K562 (cell line): ENCODE measurements around the gene SCYL1. TPM values are rescaled to one million over a fixed set of nuclear protein-coding genes. Genes with fewer than 3 reads are reported as not detected.

Experiments used
- ATAC-seq: fragments of 200-7000 bp; cut with Tn5 transposase; 3 replicates; pipeline ENCODE4 v1.9.1; 2020; ENCODE audit warnings: moderate library complexity
- BruUV-seq: library from RNA; stranded (reverse); fragments of 400-500 nt; replicated peaks from 2 replicates; lab custom pipeline; 2021; lab: Mats Ljungman, UMichigan
- CTCF ChIA-PET: fragments of 300-600 bp; formaldehyde crosslinking; extraction: SDS; loops from one replicate; lab custom pipeline; 2021; ENCODE audit warnings: low intra/inter-chr PET ratio; lab: Yijun Ruan, JAX
- POLR2A ChIA-PET: fragments of 300-600, 350-650 bp; sonication (Branson Sonifier 250); formaldehyde crosslinking; extraction: SDS; loops from one replicate; lab custom pipeline; 2021; ENCODE audit warnings: antibody characterized with exemption, inconsistent platforms; lab: Yijun Ruan, JAX
- DNase-seq, 4 experiments: peaks; one replicate each; pipeline versions ENCODE4 v3.0.0 to v3.0.0-alpha.2; 2011 to 2018; ENCODE audit warnings: low spot score in 3 of 4, mixed read lengths in 3 of 4; ENCODE audit errors: extremely low read depth in 1 of 4
- FAIRE-seq: peaks from 2 replicates; lab custom pipeline; 2011; peaks lifted over from hg19 to GRCh38; lab: Jason Lieb, UNC
- H2AFZ ChIP-seq: 2 replicates; pipeline ENCODE4 v1.6.0; 2011; ENCODE audit warnings: low read depth, low read length, control low read depth, inconsistent platforms
- H3K27ac ChIP-seq: fragments of 200-600 bp; 3 replicates; pipeline ENCODE4 v1.8.0; 2011; ENCODE audit warnings: low read depth, mild to moderate bottlenecking, control low read depth, inconsistent platforms, low read length, moderate library complexity, mixed read lengths; ENCODE audit errors: extremely low read depth
- H3K27me3 ChIP-seq, 2 experiments: fragments of 300-600 bp in 1 of 2; 2 replicates in 1 of 2; 3 replicates in 1 of 2; pipeline versions ENCODE4 v1.6.0 to v1.8.0; 2011; ENCODE audit warnings: inconsistent platforms in 2 of 2, low read length in 2 of 2, mild to moderate bottlenecking in 1 of 2, mixed read lengths in 1 of 2, moderate library complexity in 1 of 2; ENCODE audit not compliant: control insufficient read depth in 2 of 2, insufficient read depth in 2 of 2
- H3K36me3 ChIP-seq: fragments of 300-600 bp; 3 replicates; pipeline ENCODE4 v1.8.0; 2011; ENCODE audit warnings: mild to moderate bottlenecking, low read length, inconsistent platforms; ENCODE audit not compliant: control insufficient read depth, insufficient read depth
- H3K4me1 ChIP-seq, 2 experiments: fragments of 200-600 bp in 1 of 2; replicated peaks in 1 of 2; 2 replicates in 1 of 2; 3 replicates in 1 of 2; pipeline versions ENCODE4 v1.5.1 to v1.8.0; 2011; ENCODE audit warnings: inconsistent platforms in 2 of 2, low read length in 2 of 2, mild to moderate bottlenecking in 1 of 2, mixed read lengths in 1 of 2, moderate library complexity in 1 of 2; ENCODE audit not compliant: control insufficient read depth in 2 of 2, insufficient read depth in 2 of 2
- H3K4me2 ChIP-seq: 2 replicates; pipeline ENCODE4 v1.6.1; 2011; ENCODE audit warnings: low read length, control low read depth, inconsistent platforms, mixed read lengths; ENCODE audit not compliant: insufficient read depth
- H3K4me3 ChIP-seq: fragments of 200-600 bp; sonication (generic), shearing (Covaris generic); 2 replicates; pipeline ENCODE4 v1.5.1; 2016; ENCODE audit warnings: control low read depth, inconsistent platforms
- H3K79me2 ChIP-seq: fragments of 200-600 bp; 3 replicates; pipeline ENCODE4 v1.8.0; 2011; ENCODE audit warnings: low read length, inconsistent platforms; ENCODE audit not compliant: control insufficient read depth, insufficient read depth
- H3K9ac ChIP-seq, 2 experiments: 2 replicates each; pipeline versions ENCODE4 v1.6.0 to v1.6.1; 2011; ENCODE audit warnings: low read depth in 2 of 2, low read length in 2 of 2, control low read depth in 1 of 2, inconsistent platforms in 1 of 2, mild to moderate bottlenecking in 1 of 2, mixed read lengths in 1 of 2; ENCODE audit not compliant: insufficient read depth in 1 of 2
- H3K9me1 ChIP-seq: one replicate; pipeline ENCODE4 v1.6.0; 2011; ENCODE audit warnings: inconsistent platforms, mild to moderate bottlenecking, low read length, moderate library complexity; ENCODE audit not compliant: control insufficient read depth, insufficient read depth
- H3K9me3 ChIP-seq: replicated peaks from 2 replicates; pipeline ENCODE4 v1.5.1; 2011; ENCODE audit warnings: low read depth, low read length, inconsistent platforms; ENCODE audit not compliant: control insufficient read depth, insufficient read depth
- H4K20me1 ChIP-seq: replicated peaks from 2 replicates; pipeline ENCODE4 v1.6.1; 2011; ENCODE audit warnings: low read length, inconsistent platforms, mixed read lengths; ENCODE audit not compliant: control insufficient read depth, insufficient read depth
- BRD4 ChIP-seq: fragments of 200-600 bp; sonication (generic); IDR thresholded peaks from 2 replicates; pipeline ENCODE4 v1.6.1; 2017; ENCODE audit warnings: inconsistent platforms
- DIDO1 ChIP-seq: fragments of 450-650 bp; IDR thresholded peaks from 2 replicates; pipeline ENCODE4 v1.6.1; 2016; ENCODE audit warnings: low read depth, missing biosample characterization, missing genetic modification characterization
- FOXJ2 ChIP-seq: fragments of 200-800 bp; sonication (Bioruptor generic); IDR thresholded peaks from 2 replicates; pipeline ENCODE4 v1.6.1; 2016; ENCODE audit warnings: missing genetic modification characterization, missing compliant biosample characterization
- HEY1 ChIP-seq: fragments of 250-450 bp; sonication (Bioruptor Pico); IDR thresholded peaks from 2 replicates; pipeline ENCODE4 v1.5.0; 2020; ENCODE audit warnings: mild to moderate bottlenecking, moderate library complexity, borderline replicate concordance
- HOXB6 ChIP-seq: fragments of 250-450 bp; sonication (Bioruptor Pico); IDR thresholded peaks from 2 replicates; pipeline ENCODE4 v1.5.1; 2022; ENCODE audit warnings: mild to moderate bottlenecking, borderline replicate concordance
- MXI1 ChIP-seq: IDR thresholded peaks from 2 replicates; pipeline ENCODE4 v1.6.1; 2011; ENCODE audit warnings: low read depth, mild to moderate bottlenecking, improper control_type of control experiment, low read length
- NUFIP1 ChIP-seq: fragments of 450-650 bp; IDR thresholded peaks from 2 replicates; pipeline ENCODE4 v1.6.1; 2018; ENCODE audit not compliant: partially characterized antibody
- RBM34 ChIP-seq: fragments of 200-400 bp; formaldehyde crosslinking; IDR thresholded peaks from 2 replicates; pipeline ENCODE4 v1.6.1; 2018; ENCODE audit warnings: low read length, borderline replicate concordance; ENCODE audit not compliant: insufficient read depth
- SLC30A9 ChIP-seq: fragments of 250-450 bp; sonication (Bioruptor Pico); IDR thresholded peaks from 2 replicates; pipeline ENCODE4 v1.8.0; 2022; ENCODE audit warnings: mild to moderate bottlenecking, moderate library complexity
- TCF7L2 ChIP-seq: fragments of 150-350 bp; IDR thresholded peaks from 2 replicates; pipeline ENCODE4 v1.6.1; 2016; ENCODE audit warnings: low read depth, mild to moderate bottlenecking, low read length, moderate library complexity
- ZBTB17 ChIP-seq: fragments of 450-650 bp; formaldehyde crosslinking; IDR thresholded peaks from 2 replicates; pipeline ENCODE4 v1.4.0; 2020; ENCODE audit warnings: mild to moderate bottlenecking
- ZNF239 ChIP-seq: fragments of 250-450 bp; sonication (Bioruptor Pico); IDR thresholded peaks from 2 replicates; pipeline ENCODE4 v1.4.0; 2020; ENCODE audit warnings: mild to moderate bottlenecking
- WGBS: fragments of 100-300 bp; shearing (Covaris generic); methylation state at CpG from one replicate; pipeline ENCODE4 v1.1.6; 2016; ENCODE audit warnings: low coverage, mixed read lengths; ENCODE audit not compliant: insufficient coverage; ENCODE audit errors: missing lambda C conversion rate; 5-methylcytosine and 5-hydroxymethylcytosine counted together
- in situ Hi-C: fragments of 300-500 bp; cut with MboI; formaldehyde crosslinking; loops from 4 replicates; pipeline ENCODE4 v1.15.0; 2018; ENCODE audit warnings: inconsistent platforms, mixed read lengths
- intact Hi-C: fragments of 100-400 bp; cut with micrococcal nuclease; formaldehyde crosslinking; loops from 2 replicates; pipeline ENCODE4 v1.14.2; 2022
- polyA plus RNA-seq, 8 experiments: library from polyadenylated mRNA; depleted of rRNA in 4 of 8; stranded (reverse) in 5 of 8; unstranded in 3 of 8; fragments of >200 nt; fragmentation: Nextera tagmentation in 2 of 8; fragmentation: Illumina TruSeq in 1 of 8; extraction: Ambion mirVana in 2 of 8; extraction: Trizol in 1 of 8; gene quantifications; 2 replicates each; pipeline versions ENCODE4 v1.2.1 to v1.2.3, GENCODE V29; 2011 to 2014; ENCODE audit warnings: inconsistent platforms in 1 of 8, missing spikeins in 1 of 8
- total RNA-seq, 7 experiments: library from RNA; depleted of rRNA in 6 of 7; stranded (reverse); fragments of >200 nt in 6 of 7; fragmentation: Illumina TruSeq in 2 of 7; extraction: Trizol in 2 of 7; gene quantifications; 2 replicates each; pipeline versions ENCODE4 v1.2.1 to v1.2.3, GENCODE V29; 2011 to 2021; ENCODE audit warnings: low replicate concordance in 1 of 7
- TF ChIP-seq, protein P1 (sequence below): sonication (generic); formaldehyde crosslinking; IDR thresholded peaks from 2 replicates; pipeline ENCODE4 v1.8.0; 2022; ENCODE audit warnings: mild to moderate bottlenecking, missing genetic modification reagents
- TF ChIP-seq, protein P2 (sequence below): fragments of 250-450 bp; sonication (Bioruptor Pico); IDR thresholded peaks from 2 replicates; pipeline ENCODE4 v1.5.0; 2021; ENCODE audit warnings: mild to moderate bottlenecking, moderate library complexity
- TF ChIP-seq, protein P3 (sequence below): IDR thresholded peaks from 2 replicates; pipeline ENCODE4 v1.6.1; 2016; ENCODE audit warnings: missing genetic modification characterization, missing compliant biosample characterization

SCYL1 gene
- total and polyA plus RNA-seq, 9 of the 15 experiments (the other 6 are each of a cell fraction or from before 2014, with no cell fraction given): 1.9 to 145 (median 57.6) TPM

DNA sequence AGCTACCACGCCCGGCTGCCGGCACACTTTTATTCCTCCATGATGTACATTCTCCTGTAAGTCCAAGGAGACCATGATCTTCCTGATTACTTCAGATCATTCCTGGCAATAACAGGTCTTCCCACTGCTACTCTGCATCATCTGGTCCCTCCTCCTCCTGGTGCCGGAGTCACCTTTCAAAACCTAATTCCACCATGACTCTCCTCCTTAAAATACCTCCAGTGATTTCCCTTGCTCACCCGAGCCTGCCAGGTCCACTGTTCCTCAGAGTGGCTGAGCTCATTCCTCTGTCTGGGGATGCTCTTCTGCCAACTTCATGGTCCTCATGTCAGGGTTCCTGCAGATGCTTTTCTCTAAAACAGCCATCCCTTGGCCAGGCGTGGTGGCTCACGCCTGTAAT, 37.1 kb downstream of the SCYL1 start (continued):
- TF ChIP-seq, protein P1, sequence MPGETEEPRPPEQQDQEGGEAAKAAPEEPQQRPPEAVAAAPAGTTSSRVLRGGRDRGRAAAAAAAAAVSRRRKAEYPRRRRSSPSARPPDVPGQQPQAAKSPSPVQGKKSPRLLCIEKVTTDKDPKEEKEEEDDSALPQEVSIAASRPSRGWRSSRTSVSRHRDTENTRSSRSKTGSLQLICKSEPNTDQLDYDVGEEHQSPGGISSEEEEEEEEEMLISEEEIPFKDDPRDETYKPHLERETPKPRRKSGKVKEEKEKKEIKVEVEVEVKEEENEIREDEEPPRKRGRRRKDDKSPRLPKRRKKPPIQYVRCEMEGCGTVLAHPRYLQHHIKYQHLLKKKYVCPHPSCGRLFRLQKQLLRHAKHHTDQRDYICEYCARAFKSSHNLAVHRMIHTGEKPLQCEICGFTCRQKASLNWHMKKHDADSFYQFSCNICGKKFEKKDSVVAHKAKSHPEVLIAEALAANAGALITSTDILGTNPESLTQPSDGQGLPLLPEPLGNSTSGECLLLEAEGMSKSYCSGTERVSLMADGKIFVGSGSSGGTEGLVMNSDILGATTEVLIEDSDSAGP (CRISPR knock-in tag): no peak

DNA sequence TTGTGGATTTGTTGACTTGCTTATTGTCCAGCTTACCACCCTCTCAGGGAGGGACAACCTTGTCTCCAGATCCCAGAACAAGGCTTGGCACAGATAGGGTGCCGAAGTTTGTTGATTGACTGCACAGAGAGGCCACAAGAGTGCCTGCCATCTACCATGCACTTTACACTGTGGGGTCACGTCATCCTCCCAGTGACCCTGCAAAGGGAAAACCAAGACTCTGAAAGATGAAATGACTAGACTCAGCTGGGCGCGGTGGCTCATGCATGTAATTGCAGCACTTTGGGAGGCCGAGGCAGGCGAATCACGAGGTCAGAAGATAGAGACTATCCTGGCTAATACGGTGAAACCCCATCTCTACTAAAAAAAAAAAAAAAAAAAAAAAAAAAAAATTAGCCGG, 37.9 kb downstream of the SCYL1 start:
- H3K4me1 ChIP-seq: peaks cover 26 to 42% of the 10 kb centered on the region in 2 experiments
- H3K79me2 ChIP-seq: no peaks in the 10 kb centered on the region
- POLR2A ChIA-PET: interaction anchor here (1.0 kb wide), 1 partner anchor 138 kb away, joined by 3 read pairs; no protein-coding TSS in a partner anchor
- no peaks in the 10 kb centered on the region for H3K9me1 ChIP-seq
- H3K9ac ChIP-seq: no peak overlapping the region
- no peaks in the 10 kb centered on the region for H3K9me3 ChIP-seq
- FAIRE-seq: no peak
- TF ChIP-seq ZBTB17 (CRISPR knock-in tag) (no peak), TCF7L2 (no peak), NUFIP1 (no peak), ZNF239 (no peak), FOXJ2 (tag) (no peak), HEY1 (CRISPR knock-in tag) (no peak), MXI1 (no peak), SLC30A9 (CRISPR knock-in tag) (no peak), DIDO1 (tag) (no peak), BRD4 (no peak), HOXB6 (CRISPR knock-in tag) (no peak), RBM34 (no peak)
- TF ChIP-seq, protein P2, sequence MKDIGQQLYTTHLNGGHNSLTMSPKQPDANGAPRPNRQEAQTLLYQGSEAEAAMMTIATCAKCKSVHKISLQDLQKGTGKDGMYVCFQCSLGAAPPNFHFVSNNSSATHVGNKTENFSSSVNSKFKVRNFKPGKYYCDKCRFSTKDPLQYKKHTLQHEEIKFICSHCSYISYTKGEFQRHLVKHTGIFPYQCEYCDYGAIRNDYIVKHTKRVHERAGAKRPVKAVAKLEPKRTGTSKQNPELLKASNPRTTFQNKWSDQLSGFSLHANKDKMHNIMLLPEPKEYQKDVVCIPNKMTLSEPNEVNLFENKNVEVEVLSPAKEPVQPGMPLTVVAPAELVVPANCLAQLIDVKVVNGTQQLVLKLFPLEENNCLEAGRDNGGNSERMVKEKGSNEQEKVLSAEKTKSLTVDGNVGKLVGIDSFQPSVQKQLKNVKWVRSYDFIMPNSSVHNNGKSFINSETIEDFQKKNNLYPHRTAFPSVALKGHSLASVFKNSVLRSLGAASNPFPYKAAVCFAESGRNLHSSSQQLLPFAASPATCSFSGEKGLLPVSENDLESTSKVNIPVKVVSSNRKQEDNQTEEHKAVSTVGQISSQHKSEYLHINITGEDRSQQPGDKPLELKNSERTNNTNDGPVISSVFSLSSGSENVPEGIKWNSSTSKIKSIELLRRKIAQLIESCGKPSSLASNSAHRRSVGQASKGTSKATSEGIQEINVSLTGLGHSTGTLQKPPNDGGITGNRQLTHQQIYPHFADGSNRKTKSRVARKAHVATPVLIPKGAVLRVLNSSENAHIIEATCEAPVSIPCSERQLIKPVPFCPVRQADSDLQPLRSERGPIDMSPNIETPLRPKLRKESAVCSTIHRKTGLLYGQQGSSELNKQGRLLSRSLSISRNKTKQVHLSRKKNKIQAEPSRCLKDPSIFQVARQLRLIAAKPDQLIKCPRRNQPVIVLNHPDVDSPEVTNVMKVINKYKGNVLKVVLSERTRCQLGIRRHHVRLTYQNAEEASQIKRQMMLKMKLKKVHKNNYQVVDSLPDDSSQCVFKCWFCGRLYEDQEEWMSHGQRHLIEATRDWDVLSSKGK (CRISPR knock-in tag): no peak
- TF ChIP-seq, protein P3, sequence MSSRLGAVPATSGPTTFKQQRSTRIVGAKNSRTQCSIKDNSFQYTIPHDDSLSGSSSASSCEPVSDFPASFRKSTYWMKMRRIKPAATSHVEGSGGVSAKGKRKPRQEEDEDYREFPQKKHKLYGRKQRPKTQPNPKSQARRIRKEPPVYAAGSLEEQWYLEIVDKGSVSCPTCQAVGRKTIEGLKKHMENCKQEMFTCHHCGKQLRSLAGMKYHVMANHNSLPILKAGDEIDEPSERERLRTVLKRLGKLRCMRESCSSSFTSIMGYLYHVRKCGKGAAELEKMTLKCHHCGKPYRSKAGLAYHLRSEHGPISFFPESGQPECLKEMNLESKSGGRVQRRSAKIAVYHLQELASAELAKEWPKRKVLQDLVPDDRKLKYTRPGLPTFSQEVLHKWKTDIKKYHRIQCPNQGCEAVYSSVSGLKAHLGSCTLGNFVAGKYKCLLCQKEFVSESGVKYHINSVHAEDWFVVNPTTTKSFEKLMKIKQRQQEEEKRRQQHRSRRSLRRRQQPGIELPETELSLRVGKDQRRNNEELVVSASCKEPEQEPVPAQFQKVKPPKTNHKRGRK (tag): no peak
- TF ChIP-seq, all 486 proteins: peak for 0
- H4K20me1 ChIP-seq: no peaks in the 10 kb centered on the region
- in situ Hi-C loops: no loop called here
- H3K36me3 ChIP-seq: no peaks in the 10 kb centered on the region
- no TSS peak for BruUV-seq
- ATAC-seq: no peak
- no peak overlapping the region for H3K27ac ChIP-seq
- WGBS: 59% methylated on average over 8 of the region's 9 CpGs
- DNase-seq: no peak
- H2AFZ ChIP-seq: no peak overlapping the region
- CTCF ChIA-PET: no interaction called here
- H3K4me3 ChIP-seq: no peak overlapping the region
- intact Hi-C loops: no loop called here
- H3K4me2 ChIP-seq: no peak overlapping the region
- no peaks in the 10 kb centered on the region for H3K27me3 ChIP-seq
